Measurements from ENCODE around the gene ZNF485.
"Not testable (repeated sequence)": the region's sequence is repeated elsewhere in the genome, so short reads cannot be mapped to it uniquely, and the experiment has no call there.

DNA sequence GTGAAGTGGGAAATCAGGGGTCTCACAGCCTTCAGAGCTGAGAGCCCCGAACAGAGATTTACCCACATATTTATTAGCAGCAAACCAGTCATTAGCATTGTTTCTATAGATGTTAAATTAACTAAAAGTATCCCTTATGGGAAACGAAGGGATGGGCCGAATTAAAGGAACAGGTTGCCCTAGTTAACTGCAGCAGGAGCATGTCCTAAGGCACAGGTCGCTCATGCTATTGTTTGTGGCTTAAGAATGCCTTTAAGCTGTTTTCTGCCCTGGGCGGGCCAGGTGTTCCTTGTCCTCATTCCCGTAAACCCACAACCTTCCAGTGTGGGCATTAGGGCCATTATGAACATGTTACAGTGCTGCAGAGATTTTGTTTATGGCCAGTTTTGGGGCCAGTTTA is 4.7 kb upstream of the ZNF485 start:
- TF ChIP-seq, protein P1, sequence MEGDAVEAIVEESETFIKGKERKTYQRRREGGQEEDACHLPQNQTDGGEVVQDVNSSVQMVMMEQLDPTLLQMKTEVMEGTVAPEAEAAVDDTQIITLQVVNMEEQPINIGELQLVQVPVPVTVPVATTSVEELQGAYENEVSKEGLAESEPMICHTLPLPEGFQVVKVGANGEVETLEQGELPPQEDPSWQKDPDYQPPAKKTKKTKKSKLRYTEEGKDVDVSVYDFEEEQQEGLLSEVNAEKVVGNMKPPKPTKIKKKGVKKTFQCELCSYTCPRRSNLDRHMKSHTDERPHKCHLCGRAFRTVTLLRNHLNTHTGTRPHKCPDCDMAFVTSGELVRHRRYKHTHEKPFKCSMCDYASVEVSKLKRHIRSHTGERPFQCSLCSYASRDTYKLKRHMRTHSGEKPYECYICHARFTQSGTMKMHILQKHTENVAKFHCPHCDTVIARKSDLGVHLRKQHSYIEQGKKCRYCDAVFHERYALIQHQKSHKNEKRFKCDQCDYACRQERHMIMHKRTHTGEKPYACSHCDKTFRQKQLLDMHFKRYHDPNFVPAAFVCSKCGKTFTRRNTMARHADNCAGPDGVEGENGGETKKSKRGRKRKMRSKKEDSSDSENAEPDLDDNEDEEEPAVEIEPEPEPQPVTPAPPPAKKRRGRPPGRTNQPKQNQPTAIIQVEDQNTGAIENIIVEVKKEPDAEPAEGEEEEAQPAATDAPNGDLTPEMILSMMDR (IDR thresholded peaks at IDR 0.05), result not testable (repeated sequence)
- TF ChIP-seq POLR2A (IDR thresholded peaks at IDR 0.05), result not testable (repeated sequence)

Measured in suprapubic skin (tissue), 3 donors.